ENCODE measurements around the gene C1QTNF7.

C1QTNF7 gene, protein sequence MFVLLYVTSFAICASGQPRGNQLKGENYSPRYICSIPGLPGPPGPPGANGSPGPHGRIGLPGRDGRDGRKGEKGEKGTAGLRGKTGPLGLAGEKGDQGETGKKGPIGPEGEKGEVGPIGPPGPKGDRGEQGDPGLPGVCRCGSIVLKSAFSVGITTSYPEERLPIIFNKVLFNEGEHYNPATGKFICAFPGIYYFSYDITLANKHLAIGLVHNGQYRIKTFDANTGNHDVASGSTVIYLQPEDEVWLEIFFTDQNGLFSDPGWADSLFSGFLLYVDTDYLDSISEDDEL

DNA sequence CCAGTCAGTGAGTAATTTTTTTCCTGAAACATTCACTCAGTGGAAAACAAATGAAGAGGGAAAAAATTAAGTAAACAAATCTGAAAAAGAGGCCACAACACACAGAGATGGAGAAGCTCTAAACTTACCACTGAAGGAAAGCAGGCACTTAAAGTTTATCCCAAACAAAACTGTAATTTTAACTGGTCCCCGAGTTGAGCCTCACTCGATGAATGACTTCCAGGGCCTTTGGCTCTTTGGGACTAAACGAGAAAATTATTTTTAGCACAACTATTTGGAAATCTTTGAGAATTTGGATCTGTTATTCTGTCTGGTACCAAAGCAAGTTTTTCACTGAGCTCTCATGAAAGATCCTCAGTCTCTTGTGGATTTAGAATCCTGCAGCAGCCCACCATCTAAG, at the start of gene C1QTNF7:
TSS of gene C1QTNF7 (plus strand) at position 333 of the 400 bp plus-strand sequence. CDS start 7,711 bp downstream, outside the sequence.
- DNase-seq = no peak

DNA sequence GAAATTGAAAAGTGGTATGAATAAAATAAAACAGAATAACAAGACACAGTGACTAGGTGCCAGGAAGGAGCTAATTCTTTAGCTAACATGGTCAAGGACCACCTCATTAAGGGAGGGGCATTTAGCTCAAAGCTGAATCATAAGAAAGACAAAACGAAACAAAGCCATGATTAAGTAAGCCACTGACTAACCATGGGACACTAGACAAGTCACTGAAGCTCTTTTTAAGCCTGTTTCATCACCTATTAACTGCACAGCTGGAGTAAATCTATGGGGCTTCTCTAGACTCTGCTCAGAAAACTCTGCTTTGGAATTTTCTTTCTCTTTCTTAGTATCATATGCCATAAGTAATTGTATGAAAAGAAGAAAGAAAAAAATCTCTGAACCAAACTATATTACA, 49.8 kb upstream of the C1QTNF7 start:
- no peak for DNase-seq

DNA sequence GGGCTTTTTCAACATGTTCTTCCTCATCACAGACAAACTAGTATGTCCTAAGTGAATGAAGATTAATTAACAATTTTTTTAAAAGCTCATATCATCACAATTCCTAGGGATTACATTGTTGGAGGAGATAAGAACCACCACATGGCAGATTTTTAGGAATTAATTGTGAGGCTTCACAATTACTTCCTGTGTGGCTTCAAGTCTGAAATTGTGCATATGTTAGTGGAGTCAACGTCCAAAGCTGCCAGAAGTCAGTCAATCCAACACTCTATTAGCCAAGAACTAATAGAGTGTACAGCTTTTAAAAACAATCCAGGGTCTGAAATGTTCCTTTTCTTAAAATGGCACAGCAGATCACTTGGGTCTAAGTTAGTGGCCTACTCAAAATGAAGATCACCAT, 49.3 kb upstream of the C1QTNF7 start:
- DNase-seq = no peak

DNA sequence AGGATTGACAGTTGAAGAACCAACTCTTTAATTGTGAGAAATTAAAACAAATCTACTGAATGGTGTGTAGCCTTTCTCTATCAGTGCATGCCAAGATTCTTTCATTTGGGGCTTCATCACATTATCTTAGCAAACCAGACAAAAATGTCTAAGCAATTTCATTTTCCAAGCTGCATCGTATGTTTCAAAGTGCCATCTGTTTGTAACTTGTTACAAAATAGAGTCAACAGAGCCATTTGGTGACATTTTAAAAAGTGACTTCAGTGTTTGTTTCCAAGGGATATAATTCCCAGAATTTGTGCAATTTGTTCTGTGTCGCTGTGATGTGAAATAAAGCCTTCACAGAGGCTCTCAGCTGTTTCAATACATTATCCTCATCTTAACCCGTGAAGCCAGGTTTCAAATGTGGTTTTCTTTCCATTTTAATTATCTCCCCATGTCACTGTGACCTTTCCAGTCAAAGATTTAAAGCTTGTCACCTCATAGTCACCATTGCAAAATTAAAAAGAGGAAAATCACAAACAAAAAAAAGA, 46.0 kb upstream of the C1QTNF7 start:
- DNase-seq = no peak

DNA sequence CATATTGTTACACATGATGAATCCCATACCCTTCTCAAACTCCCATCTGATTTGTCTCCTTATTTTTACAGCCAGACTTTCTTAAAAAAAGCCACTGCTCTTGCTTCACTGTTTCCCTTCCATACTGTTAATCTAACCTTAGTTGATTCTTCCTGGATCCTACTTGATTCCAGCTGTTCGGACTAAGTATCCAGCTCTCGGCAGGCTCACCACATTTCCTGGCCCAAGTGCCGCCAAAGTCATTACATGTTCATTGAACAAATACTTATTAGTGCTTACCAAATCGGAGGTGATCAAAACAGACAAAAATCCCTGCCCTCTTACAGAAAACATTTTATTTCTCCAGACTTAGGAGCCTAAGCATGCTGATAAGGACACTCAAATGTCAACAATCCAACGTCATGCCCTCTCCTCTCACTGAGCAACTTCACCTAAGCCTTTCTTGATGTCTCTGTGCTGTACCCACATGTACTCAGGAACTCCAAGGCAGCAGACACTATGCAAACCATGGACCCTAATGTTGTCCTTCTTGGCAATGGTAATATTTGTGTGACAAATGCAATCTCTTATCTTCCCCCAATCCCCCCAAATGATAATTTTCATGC, 45.1 kb upstream of the C1QTNF7 start:
- no peak for DNase-seq

DNA sequence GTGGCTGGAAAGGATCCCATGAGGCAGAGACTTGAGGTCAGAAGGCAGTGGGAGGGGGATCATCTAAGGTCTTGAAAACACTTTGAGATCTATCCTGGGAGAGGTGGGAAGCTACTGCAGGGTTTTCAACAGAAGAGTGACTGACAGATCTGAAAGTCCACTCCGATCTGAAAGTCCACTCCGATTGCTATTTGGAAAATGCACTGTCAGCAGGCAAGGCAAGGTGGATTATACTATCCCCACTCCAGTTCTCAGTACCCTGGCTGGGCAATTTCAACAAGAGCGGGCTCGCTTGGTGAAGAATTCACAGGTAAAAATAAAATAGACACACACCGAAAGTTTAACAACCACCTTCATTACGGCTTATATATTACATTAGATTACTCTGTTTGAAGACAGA, 42.3 kb upstream of the C1QTNF7 start:
- DNase-seq = no peak

DNA sequence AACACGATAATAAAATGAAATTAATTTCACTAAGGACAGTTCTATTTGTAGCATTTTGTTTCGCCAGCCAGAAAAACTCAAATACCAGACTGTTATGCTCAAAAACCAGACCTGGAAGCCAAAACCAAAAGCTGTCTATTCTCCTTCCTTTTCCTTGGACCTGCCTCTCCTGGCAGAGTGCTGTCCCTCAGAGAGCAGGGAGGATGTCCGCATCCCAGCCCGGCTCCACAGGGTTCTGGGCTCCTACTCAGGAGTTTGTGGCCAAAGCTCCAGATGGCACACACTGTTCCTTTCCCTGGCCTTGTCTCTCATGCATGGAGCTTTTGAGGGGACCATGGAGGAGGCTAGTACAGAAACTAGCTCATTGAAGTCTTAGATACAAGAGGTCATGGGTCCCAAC, 41.9 kb upstream of the C1QTNF7 start:
- DNase-seq = peak in 5 of 56 donors; percentile 2 to 30 (median 5)

DNA sequence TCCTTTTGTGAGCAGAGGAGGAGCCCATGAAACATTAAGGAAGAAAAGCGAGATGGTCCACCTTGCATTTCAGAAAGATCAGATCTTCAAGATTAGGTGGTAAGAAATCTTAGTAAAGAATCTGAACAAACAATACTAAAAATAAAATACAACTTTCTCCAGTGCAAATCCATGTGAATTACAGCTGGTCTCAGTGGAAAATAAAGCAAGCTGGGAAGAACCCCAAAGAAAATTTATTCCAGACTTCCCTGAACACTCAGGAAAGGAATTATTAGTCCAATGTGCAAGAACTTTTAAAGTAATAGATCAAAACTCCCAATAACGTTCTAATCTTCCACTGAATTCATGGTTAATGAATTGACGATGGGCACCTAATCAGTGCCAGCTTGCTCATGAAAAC, 37.3 kb upstream of the C1QTNF7 start:
- no peak for DNase-seq

DNA sequence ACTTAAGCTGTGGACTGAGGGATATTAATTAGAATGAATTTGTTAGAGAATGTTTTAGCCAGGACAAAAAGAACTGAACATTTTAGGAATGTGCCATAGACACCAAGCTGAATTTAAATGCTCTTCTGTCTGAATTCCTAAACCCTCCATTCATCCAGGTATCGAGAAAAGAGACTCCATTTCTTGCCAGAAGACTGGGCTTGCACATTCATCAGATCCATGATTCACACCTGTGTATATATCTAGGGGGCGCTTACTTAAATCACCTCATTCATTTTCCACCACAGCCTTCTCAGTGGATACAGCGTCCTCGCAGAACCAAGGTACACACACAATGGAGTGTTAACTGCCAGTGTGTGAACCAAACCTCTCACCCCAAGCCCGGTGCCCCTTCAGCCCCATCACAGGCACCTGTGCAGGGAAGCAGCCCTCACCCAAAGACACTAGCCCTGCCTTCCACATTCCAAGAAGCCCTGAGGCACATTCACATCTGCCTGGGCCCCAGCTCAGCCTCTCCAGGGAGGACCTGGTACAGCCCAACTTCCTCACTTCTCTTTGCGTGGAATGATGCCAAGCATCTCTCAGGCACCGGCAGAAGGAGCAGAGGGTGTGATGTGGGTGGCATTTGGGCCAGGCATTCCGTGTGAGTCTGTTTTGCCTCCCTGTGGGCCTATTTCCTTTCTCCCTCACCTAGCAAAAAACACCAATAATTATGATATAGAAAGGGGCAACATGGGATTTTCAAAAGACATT, 35.6 kb upstream of the C1QTNF7 start:
- no peak for DNase-seq

DNA sequence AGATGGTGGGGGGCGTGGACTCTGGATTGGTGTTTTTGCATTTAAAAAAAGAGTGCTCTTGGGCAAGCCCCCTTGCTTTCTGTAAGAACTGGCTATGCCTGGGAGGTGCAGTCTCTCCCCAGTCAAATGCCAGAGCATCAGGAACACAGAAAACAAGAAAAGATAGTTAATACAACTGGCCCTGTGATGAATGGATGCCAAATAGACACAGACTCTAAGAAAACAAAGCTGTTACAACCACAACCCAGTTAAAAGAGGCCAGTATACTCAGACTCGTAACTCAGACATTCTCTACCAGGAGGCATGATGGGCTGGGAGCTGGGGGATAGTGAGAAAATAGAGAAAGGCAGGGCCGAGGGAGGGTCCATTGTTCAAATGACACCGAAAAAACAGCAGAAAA, 32.5 kb upstream of the C1QTNF7 start:
- no peak for DNase-seq

DNA sequence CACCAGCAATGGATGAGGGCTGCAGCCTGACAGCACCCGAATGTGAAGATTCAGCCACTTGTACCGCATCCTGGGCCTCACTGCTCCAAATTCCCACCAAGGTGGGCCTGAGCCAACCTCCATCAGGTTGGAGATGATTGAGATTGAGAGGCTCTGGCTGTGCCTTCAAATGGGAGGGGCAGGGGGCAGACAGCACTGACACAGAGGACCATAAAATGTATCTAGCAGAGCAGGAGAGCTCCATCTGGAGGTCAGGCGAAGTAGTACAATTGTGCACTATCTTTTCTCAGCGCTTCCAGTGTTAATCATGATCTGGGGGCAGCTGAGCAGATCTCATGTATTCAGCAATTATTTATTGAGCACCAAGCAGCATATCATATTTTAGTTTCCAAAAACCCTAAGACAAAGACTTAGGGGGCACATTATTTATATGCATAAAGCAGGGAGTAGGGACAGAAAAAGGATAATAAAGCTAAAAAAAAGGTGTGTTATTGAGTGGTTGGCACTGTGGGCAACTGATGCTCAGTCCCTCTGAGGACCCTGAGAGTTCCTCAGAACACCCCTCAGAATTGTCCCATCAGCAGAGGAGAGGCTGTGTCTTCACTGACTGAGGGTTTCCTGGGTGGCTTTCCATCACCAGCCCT, 31.6 kb upstream of the C1QTNF7 start:
- DNase-seq = peak in 14 of 56 donors; percentile 1 to 28 (median 4)

DNA sequence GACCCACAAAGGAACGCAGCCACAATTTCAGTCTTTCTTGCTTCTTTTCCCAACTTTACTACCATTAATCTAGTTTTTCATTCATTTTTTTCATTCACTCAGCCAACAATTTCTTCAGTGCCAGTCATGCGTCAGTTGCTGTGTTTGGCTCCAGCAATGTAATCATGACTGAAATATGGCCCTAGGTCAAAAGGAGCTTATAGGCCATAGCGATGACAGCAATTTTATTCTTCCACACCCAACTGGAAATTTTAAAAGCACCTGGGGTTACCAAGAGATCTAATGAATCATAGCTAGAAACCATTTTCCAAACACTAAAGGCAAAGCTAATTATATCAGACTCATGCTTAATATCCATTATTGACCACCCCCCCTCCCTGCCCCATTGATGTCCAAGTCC, 29.8 kb upstream of the C1QTNF7 start:
- no peak for DNase-seq

DNA sequence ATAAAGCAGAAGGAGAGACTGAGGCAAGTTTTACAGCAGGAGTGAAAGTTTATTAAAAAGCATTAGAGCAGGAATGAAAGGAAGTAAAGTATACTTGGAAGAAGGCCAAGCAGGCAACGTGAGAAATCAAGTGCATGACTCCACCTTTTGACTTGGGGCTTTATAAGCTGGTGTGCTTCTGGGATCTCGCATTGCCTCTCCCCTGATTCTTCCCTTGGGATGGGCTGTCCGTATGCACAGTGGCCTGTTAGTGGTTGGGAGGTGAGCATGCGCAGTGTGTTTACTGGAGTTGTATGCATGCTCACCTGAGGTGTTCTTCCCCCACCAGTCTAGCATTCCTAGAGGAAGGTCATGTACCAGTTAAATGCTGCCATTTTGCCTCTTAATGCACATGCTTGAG, 29.1 kb upstream of the C1QTNF7 start:
- no peak for DNase-seq

DNA sequence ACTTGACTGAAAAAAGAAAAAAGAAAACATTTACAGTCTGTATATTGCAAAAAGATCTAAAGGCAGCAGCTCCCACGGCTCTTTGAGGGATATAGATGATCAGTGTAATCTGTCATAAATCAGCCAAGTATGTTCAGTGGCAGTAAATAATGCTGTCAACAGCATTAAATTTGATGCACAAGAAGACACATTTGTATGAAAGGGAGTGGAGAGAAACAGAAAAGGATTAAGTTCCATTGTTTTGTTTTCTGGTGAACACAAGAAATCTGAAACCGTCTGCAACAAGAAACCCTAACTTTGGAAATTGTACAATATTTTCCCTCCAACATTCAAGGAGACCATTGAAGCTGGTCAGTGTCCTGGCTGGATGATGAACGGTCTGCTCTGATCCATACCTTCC, 27.6 kb upstream of the C1QTNF7 start:
- no peak for DNase-seq

DNA sequence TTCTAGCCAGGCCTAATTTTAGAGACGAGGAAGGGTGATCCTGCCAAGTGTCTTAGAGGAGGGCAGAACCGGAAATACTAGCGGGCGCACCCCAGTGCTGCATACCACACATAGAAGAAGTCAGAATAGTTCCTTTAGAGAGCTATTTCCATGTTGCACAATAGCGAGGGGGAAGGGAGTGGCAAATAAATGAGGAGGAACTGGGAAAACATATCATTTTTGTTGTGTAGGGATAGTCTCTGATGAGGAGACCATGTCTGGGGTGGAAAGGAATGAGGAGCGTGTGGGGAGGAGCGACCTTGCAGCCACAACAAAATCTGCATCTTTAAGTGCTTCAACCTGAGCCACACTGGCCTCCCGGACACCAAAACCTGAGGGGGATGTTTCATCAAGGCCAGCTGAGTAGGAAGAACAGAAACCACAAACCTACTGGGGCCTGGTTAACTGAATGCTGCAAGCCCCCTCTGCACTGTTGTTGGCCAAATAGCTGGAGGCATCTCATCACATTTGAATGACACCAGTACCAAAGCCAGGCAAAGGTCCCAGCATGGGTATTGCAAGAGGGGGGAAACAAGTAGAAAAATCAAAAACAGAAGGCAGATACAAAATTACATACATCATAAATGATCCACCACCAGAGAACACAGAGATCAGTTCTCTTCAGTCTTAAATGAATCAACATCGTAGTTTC, 26.7 kb upstream of the C1QTNF7 start:
- peak in 7 of 56 donors; percentile 2 to 39 (median 9) for DNase-seq

DNA sequence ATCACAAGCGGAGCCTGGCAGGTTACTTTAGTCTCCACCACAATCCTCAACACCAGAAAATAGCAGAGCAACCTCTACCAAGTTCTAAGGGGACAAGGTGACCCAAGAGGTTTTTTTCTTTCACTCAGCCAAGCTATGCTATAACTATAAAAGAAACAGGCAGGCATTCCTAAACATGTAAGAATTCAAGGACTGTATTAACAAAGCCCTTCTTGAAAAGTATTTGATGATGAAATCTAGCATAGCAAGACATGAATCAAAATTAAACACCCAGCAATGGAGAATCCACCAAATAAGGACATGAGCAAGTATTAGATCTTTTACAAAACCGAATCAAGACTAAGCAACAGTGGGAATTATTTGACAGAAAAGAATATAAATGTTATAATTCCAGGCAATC, 25.7 kb upstream of the C1QTNF7 start:
- DNase-seq = no peak

DNA sequence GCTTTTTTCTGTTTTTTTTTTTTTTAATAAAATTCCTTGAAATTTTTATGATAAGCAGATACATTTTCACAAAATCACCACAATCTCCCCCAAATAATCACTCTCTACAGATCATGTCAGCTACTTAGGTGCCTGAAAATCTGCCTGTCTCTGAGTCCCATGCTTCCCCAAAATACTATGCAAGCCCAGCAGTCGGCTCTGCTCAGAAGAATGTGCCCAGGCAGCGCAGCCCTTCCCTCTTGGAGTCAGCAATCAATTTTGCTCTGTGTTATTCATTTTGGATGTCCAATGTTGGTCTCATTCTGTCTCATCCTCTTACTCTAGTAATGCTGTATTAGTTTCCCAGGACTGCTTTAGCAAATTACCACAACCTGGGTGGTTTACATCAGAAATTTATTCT, 24.9 kb upstream of the C1QTNF7 start:
- DNase-seq = no peak

DNA sequence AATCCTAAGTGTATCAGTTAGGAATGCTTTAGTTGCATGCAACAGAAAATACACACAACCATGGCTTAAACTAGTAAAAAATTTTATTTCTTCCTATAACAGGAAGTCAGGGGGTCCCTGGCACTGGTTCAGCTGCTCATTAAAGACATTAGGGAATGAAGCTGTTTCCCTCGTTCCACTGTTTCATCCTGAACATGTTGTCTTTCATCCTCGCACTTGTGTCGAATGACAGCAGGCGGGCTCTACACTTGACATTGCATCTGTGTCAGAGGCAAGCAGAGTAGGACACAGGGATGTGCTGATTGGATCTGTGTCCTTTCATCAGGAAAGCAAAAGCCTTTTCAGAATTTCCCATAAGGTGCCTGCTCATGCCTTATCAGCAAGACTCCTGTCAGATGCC, 22.8 kb upstream of the C1QTNF7 start:
- no peak for DNase-seq

DNA sequence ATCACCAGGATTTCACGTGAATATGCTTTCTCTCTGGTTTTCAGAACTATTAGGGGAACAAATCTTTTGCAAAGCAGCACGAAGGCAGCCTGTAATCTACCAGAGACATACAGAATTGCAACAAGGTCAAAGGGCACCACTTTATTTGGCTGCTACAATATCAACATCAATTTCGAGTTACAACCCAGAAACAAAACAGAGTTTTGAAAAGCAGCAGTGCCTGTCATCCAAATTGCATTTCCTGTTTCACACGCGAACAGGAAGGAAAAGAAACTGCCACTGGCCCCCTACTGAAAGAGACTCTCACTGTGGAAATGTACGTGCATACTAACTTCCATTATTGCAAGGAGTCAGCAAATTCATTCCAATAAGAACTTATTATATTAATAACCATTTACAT, 17.1 kb upstream of the C1QTNF7 start:
- DNase-seq = no peak

DNA sequence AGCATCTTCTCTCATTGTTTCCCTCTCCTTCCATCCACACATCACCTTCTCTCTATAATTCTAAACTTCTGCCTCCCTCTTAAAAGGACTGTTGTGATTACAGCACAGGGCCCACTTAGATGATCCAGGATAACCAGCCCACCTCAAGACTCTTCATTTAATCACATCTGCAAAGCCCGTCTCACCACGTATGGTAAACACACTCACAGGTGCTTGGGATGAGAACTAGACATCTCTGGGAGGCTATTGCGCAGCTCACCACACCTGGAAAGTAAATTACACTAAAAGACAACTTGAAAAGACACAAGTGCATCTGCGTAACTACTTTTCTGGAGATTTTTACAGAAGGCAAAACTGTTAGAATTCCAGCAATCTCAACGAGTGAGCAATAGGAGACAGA, 15.4 kb upstream of the C1QTNF7 start:
- DNase-seq = no peak

DNA sequence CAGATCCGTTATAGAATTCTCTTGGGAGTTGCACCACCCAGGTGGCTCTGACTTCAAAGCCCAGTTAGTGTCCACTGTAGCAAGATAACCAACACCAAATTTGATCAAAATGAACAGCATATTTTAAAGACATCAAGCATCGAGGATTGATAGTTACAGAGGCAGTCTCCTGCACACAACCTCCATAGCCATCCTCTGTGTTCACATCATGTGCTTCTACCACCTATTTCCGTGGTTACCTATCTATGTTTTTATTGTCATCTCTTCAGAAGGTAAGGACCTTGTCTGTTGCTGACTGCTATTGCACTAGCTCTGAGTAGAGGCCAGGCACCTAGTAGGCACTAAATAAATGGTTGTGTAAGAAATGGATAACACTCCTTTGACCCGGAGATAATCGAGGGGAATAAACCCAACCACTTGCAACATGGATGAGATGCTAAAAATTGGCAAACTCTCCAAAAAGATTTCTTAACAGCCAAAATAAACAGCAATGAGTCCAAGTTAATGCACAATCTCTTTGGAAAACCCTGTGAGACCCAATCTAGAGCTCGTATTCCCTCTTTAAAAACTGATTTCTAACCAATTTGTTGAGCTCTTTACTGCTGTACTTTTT, 14.7 kb upstream of the C1QTNF7 start:
- DNase-seq = no peak

All from nucleus accumbens (tissue), 56 donors.